ENCODE results near the gene ZNF502.
"Not testable (repeated sequence)": the region's sequence is repeated elsewhere in the genome, so short reads cannot be mapped to it uniquely, and the experiment has no call there.

Gene ZNF502

GRCh38 chr3:44712455-44713075 is at the start of gene ZNF502:
ZNF502 (plus strand) TSS chr3:44712660; CDS start chr3:44720262, 7,602 bp downstream.
- peak; percentile 34 for DNase-seq

GRCh38 chr3:44665173-44665572 is 47.3 kb upstream of the ZNF502 start:
- DNase-seq: no peak

- DNase-seq: no peak
These were observed 46.1 kb upstream of the ZNF502 start for GRCh38 chr3:44666346-44666745.

GRCh38 chr3:44669760-44670159 is 42.7 kb upstream of the ZNF502 start:
- no peak for DNase-seq

- not testable (repeated sequence) for DNase-seq
These were observed 39.0 kb upstream of the ZNF502 start for GRCh38 chr3:44673466-44673865.

GRCh38 chr3:44674211-44674610 is 38.2 kb upstream of the ZNF502 start:
- DNase-seq: no peak

GRCh38 chr3:44678480-44679116 is 33.9 kb upstream of the ZNF502 start:
- DNase-seq: no peak

- no peak for DNase-seq
These were observed 31.5 kb upstream of the ZNF502 start for GRCh38 chr3:44680921-44681455.

GRCh38 chr3:44682182-44682896 is 30.1 kb upstream of the ZNF502 start:
- no peak for DNase-seq

- no peak for DNase-seq
These were observed 27.2 kb upstream of the ZNF502 start for GRCh38 chr3:44685128-44685800.

GRCh38 chr3:44687898-44688297 is 24.6 kb upstream of the ZNF502 start:
- no peak for DNase-seq

GRCh38 chr3:44721231-44722102 is 9.0 kb downstream of the ZNF502 start:
- DNase-seq: no peak

GRCh38 chr3:44722103-44722401 is 9.6 kb downstream of the ZNF502 start:
- no peak for DNase-seq

GRCh38 chr3:44729384-44729910 is 17.0 kb downstream of the ZNF502 start, which contains the start of gene ZNF501:
ZNF501 (plus strand) TSS chr3:44729635; CDS start chr3:44734422, 4,787 bp downstream.
- DNase-seq: peak; percentile 68

- DNase-seq: no peak
These were observed 22.2 kb downstream of the ZNF502 start for GRCh38 chr3:44734646-44735168.

- DNase-seq: no peak
These were observed 48.6 kb downstream of the ZNF502 start for GRCh38 chr3:44761101-44761423.

GRCh38 chr3:44761424-44762169 is 49.1 kb downstream of the ZNF502 start, which contains the start of the genes KIAA1143 and KIF15:
KIAA1143 (minus strand) TSS chr3:44761619; CDS start chr3:44761602, 17 bp downstream.
KIF15 (plus strand) TSS chr3:44761794; CDS start chr3:44761866, 72 bp downstream.
- peak; percentile 97 for DNase-seq

- DNase-seq: peak; percentile 10
These were observed 49.8 kb downstream of the ZNF502 start for GRCh38 chr3:44762170-44762677.

- DNase-seq: no peak
These were observed 50.2 kb downstream of the ZNF502 start for GRCh38 chr3:44762690-44763089.

- no peak for DNase-seq
These were observed 51.8 kb downstream of the ZNF502 start for GRCh38 chr3:44764248-44764647.
